ENCODE measurements around the gene BBIP1. TPM values are rescaled to one million over a fixed set of nuclear protein-coding genes. Genes with fewer than 3 reads are reported as not detected.

Gene BBIP1
- total and polyA plus RNA-seq, 2 donors from 2014 or later: 34.8 to 36.1 TPM

DNA sequence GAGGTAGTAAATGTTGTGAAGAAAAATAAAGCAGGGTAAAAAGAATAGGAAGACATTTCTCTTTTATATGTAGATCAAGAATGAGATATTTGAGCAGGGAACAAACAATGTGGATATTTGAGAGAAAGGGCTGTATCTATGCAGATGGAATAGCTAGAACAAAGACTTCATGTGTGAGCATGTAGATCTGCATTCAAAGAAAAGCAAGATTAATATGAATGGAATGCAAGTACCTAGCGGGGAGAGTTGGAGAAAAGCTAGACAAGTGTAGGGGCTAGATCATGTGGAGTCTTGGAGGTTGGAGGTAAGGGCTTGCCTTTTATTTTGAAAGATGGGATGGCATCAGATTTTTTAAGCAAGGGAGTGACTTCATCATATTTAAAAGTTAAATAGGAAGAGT lies 27.5 kb upstream of the BBIP1 start:
- intact Hi-C loops (cut with DNase I): no loop called here
- no peak overlapping the region for H3K9ac ChIP-seq (ENCODE audit: low read length in 3 of 3)
- no peak overlapping the region for H3K27ac ChIP-seq (ENCODE audit: low read depth in 2 of 2, low read length in 2 of 2)
- TF ChIP-seq, protein P1, sequence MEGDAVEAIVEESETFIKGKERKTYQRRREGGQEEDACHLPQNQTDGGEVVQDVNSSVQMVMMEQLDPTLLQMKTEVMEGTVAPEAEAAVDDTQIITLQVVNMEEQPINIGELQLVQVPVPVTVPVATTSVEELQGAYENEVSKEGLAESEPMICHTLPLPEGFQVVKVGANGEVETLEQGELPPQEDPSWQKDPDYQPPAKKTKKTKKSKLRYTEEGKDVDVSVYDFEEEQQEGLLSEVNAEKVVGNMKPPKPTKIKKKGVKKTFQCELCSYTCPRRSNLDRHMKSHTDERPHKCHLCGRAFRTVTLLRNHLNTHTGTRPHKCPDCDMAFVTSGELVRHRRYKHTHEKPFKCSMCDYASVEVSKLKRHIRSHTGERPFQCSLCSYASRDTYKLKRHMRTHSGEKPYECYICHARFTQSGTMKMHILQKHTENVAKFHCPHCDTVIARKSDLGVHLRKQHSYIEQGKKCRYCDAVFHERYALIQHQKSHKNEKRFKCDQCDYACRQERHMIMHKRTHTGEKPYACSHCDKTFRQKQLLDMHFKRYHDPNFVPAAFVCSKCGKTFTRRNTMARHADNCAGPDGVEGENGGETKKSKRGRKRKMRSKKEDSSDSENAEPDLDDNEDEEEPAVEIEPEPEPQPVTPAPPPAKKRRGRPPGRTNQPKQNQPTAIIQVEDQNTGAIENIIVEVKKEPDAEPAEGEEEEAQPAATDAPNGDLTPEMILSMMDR (IDR thresholded peaks at IDR 0.05; ENCODE audit: borderline replicate concordance, extremely low read depth, insufficient read depth): no peak
- H3K9me3 ChIP-seq (ENCODE audit: control insufficient read depth in 2 of 3, insufficient read depth in 1 of 3, low read length in 3 of 3): no peaks in the 10 kb centered on the region
- DNase-seq (no peak), FAIRE-seq (no peak)
- H3K27me3 ChIP-seq (ENCODE audit: control insufficient read depth, insufficient read depth, low read length): no peaks in the 10 kb centered on the region
- H3K4me1 ChIP-seq (ENCODE audit: control insufficient read depth in 2 of 3, insufficient read depth in 2 of 3, low read depth in 1 of 3, low read length in 3 of 3): peaks cover 0 to 2% (median 0%) of the 10 kb centered on the region in 3 donors
- H3K4me3 ChIP-seq (ENCODE audit: low read length in 3 of 3): no peak overlapping the region
- no peaks in the 10 kb centered on the region for H3K36me3 ChIP-seq (ENCODE audit: control insufficient read depth in 2 of 3, insufficient read depth in 3 of 3, low read length in 3 of 3)

DNA sequence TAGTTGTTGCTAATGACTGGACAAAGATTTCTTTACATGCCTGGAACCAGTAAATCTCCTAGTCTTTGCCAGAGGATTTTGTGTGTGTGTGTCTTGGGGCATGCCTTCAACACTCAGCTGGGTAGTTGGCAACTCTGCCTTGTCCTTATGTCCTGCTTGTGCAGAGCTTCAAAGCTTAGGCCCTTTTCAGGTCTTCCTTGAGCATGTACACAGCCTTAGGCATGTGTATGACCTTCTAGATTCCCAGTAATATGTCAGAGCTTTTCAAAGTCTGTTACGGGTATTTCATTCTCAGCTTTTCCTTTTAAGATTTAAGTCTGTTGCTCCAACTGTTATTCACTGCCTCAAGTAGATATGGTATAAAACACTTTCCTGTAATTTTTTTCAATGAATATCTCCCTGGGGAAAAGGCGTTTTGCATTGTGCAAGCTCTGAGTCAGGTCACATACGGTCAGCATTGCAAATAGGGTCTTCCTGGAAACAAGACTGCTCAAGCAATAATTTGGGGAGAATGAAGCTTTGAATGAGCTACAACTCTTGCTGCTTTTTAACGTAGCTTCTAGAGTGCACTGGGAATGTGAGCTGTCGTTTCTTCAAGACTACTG lies 25.9 kb upstream of the BBIP1 start:
- peaks cover 0 to 2% (median 0%) of the 10 kb centered on the region in 3 donors for H3K4me1 ChIP-seq (ENCODE audit: control insufficient read depth in 2 of 3, insufficient read depth in 2 of 3, low read depth in 1 of 3, low read length in 3 of 3)
- TF ChIP-seq, protein P1 (IDR thresholded peaks at IDR 0.05; ENCODE audit: borderline replicate concordance, extremely low read depth, insufficient read depth): no peak

DNA sequence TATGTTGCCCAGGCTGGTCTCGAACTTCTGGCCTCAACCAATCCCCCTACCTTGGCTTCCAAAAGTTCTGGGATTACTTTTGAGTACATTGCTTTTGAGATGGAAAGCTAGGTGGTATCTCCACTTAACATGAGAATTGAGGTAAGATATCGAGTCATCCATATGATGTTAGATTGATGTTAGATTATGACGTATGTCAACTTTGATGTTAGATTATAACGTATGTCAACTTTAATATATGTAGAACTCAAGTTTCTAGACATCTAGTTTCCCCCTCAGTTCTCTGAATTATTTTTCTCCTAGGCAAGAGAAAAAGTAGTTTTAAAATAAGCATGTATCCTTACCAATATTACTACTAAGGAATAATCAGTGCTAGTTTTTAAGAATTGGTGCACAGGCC lies 20.4 kb upstream of the BBIP1 start:
- no peaks in the 10 kb centered on the region for H3K27me3 ChIP-seq (ENCODE audit: control insufficient read depth, insufficient read depth, low read length)
- H3K9ac ChIP-seq (ENCODE audit: low read length in 3 of 3): no peak overlapping the region
- DNase-seq (no peak), FAIRE-seq (peak; percentile 8)
- no peaks in the 10 kb centered on the region for H3K36me3 ChIP-seq (ENCODE audit: control insufficient read depth in 2 of 3, insufficient read depth in 3 of 3, low read length in 3 of 3)
- TF ChIP-seq, protein P1 (IDR thresholded peaks at IDR 0.05; ENCODE audit: borderline replicate concordance, extremely low read depth, insufficient read depth): no peak
- intact Hi-C loops (cut with DNase I): no loop called here
- no peak overlapping the region for H3K4me3 ChIP-seq (ENCODE audit: low read length in 3 of 3)
- H3K27ac ChIP-seq (ENCODE audit: low read depth in 2 of 2, low read length in 2 of 2): no peak overlapping the region
- peaks cover 0 to 6% (median 0%) of the 10 kb centered on the region in 3 donors for H3K4me1 ChIP-seq (ENCODE audit: control insufficient read depth in 2 of 3, insufficient read depth in 2 of 3, low read depth in 1 of 3, low read length in 3 of 3)
- H3K9me3 ChIP-seq (ENCODE audit: control insufficient read depth in 2 of 3, insufficient read depth in 1 of 3, low read length in 3 of 3): no peaks in the 10 kb centered on the region

More for the DNA sequence above, 25.9 kb upstream of the BBIP1 start:
- no peak overlapping the region for H3K27ac ChIP-seq (ENCODE audit: low read depth in 2 of 2, low read length in 2 of 2)
- DNase-seq (no peak), FAIRE-seq (no peak)
- no peak overlapping the region for H3K4me3 ChIP-seq (ENCODE audit: low read length in 3 of 3)
- H3K27me3 ChIP-seq (ENCODE audit: control insufficient read depth, insufficient read depth, low read length): no peaks in the 10 kb centered on the region
- no peaks in the 10 kb centered on the region for H3K9me3 ChIP-seq (ENCODE audit: control insufficient read depth in 2 of 3, insufficient read depth in 1 of 3, low read length in 3 of 3)
- H3K9ac ChIP-seq (ENCODE audit: low read length in 3 of 3): no peak overlapping the region
- H3K36me3 ChIP-seq (ENCODE audit: control insufficient read depth in 2 of 3, insufficient read depth in 3 of 3, low read length in 3 of 3): no peaks in the 10 kb centered on the region
- intact Hi-C loops (cut with DNase I): no loop called here

DNA sequence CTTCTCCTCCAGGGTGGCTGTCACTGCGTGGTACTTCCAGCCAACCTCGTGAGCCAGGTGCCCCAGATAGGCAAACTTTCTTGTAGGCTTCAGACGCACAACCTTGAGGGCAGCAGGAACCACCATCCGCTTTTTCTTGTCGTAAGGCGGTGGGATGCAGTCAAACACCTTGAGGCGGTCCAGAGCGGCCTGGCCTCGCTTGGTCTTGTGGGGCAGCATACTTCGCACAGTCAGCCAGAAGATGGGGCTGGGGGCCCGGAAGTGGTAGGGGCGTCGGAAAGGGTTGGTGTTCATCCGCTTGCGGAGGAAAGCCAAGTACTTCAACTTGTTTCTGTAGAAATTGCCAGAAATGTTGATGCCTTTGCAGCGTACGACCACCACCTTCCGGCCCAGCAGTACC lies 17.8 kb upstream of the BBIP1 start:
- no peak overlapping the region for H3K9ac ChIP-seq (ENCODE audit: low read length in 3 of 3)
- DNase-seq (peak in 1 of 5 donors; percentile 41), FAIRE-seq (no peak)
- intact Hi-C loops (cut with DNase I): no loop called here
- H3K4me1 ChIP-seq (ENCODE audit: control insufficient read depth in 2 of 3, insufficient read depth in 2 of 3, low read depth in 1 of 3, low read length in 3 of 3): peaks cover 0 to 6% (median 0%) of the 10 kb centered on the region in 3 donors
- H3K27me3 ChIP-seq (ENCODE audit: control insufficient read depth, insufficient read depth, low read length): no peaks in the 10 kb centered on the region
- no peak overlapping the region for H3K27ac ChIP-seq (ENCODE audit: low read depth in 2 of 2, low read length in 2 of 2)
- no peaks in the 10 kb centered on the region for H3K9me3 ChIP-seq (ENCODE audit: control insufficient read depth in 2 of 3, insufficient read depth in 1 of 3, low read length in 3 of 3)
- no peaks in the 10 kb centered on the region for H3K36me3 ChIP-seq (ENCODE audit: control insufficient read depth in 2 of 3, insufficient read depth in 3 of 3, low read length in 3 of 3)
- no peak overlapping the region for H3K4me3 ChIP-seq (ENCODE audit: low read length in 3 of 3)
- TF ChIP-seq, protein P1 (IDR thresholded peaks at IDR 0.05; ENCODE audit: borderline replicate concordance, extremely low read depth, insufficient read depth): no peak

Measured in kidney (tissue), 14 donors.